BE2C (cell line): ENCODE measurements around the gene IDH3G.
"Not testable (repeated sequence)": the region's sequence is repeated elsewhere in the genome, so short reads cannot be mapped to it uniquely, and the experiment has no call there.

Experiments
- DNase-seq: peaks from one replicate; pipeline ENCODE4 v3.0.0-alpha.2; 2020
- H3K27me3 ChIP-seq: fragments of 250-450 bp; sonication (Bioruptor Pico); 2 replicates; pipeline ENCODE4 v1.5.1; 2020; ENCODE audit warnings: mild to moderate bottlenecking
- H3K36me3 ChIP-seq: fragments of 250-450 bp; sonication (Bioruptor Pico); 2 replicates; pipeline ENCODE4 v1.5.1; 2020; ENCODE audit warnings: mild to moderate bottlenecking
- H3K4me1 ChIP-seq: fragments of 250-450 bp; sonication (Bioruptor Pico); 2 replicates; pipeline ENCODE4 v1.5.1; 2020
- H3K4me3 ChIP-seq: 2 replicates; pipeline ENCODE4 v1.5.1; 2011; ENCODE audit warnings: low read depth, low read length
- H3K9me3 ChIP-seq: fragments of 250-450 bp; sonication (Bioruptor Pico); 2 replicates; pipeline ENCODE4 v1.5.1; 2020
- TF ChIP-seq, protein P1 (sequence below): IDR thresholded peaks from 2 replicates; pipeline ENCODE4 v1.5.1; 2012; ENCODE audit warnings: mild to moderate bottlenecking, low read depth, low read length

The IDH3G gene

GRCh38 chrX:153744210-153745066 is 49.7 kb downstream of the IDH3G start:
- no peaks in the 10 kb centered on the region for H3K9me3 ChIP-seq
- peak; percentile 61 for DNase-seq
- H3K4me3 ChIP-seq = peak overlapping the region; percentile 52
- H3K36me3 ChIP-seq = no peaks in the 10 kb centered on the region
- H3K27me3 ChIP-seq = no peaks in the 10 kb centered on the region
- H3K4me1 ChIP-seq = peaks cover 13% of the 10 kb centered on the region
- TF ChIP-seq, protein P1, sequence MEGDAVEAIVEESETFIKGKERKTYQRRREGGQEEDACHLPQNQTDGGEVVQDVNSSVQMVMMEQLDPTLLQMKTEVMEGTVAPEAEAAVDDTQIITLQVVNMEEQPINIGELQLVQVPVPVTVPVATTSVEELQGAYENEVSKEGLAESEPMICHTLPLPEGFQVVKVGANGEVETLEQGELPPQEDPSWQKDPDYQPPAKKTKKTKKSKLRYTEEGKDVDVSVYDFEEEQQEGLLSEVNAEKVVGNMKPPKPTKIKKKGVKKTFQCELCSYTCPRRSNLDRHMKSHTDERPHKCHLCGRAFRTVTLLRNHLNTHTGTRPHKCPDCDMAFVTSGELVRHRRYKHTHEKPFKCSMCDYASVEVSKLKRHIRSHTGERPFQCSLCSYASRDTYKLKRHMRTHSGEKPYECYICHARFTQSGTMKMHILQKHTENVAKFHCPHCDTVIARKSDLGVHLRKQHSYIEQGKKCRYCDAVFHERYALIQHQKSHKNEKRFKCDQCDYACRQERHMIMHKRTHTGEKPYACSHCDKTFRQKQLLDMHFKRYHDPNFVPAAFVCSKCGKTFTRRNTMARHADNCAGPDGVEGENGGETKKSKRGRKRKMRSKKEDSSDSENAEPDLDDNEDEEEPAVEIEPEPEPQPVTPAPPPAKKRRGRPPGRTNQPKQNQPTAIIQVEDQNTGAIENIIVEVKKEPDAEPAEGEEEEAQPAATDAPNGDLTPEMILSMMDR = peak; percentile 45

DNA sequence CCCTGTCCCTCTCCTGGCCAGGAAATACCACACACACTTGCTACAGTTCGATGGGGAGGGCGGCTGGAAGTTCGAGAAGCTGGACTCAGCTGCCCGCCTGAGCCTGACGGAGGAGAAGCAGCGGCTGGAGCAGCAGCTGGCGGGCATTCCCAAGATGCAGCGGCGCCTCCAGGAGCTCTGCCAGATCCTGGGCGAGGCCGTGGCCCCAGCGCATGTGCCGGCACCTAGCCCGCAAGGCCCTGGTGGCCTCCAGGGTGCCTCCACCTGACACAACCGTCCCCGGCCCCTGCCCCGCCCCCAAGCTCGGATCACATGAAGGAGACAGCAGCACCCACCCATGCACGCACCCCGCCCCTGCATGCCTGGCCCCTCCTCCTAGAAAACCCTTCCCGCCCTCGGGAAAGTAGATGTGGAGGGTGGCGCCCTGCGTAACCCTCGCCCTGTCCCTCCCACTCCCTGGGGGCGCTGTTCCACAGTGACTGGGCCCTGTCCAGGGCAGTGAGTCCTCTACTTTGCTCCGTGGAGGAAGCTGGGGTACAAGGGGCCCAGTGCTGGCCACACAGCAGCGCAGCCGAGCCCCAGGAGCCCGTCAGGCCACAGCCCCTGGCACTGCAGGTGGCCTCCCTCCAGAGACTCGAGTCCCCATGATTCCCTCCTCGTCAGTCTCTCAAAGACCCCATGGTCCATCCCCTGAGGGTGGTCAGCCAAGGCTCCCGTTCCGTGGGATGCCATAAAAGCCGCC is 50.5 kb downstream of the IDH3G start:
- H3K9me3 ChIP-seq, H3K27me3 ChIP-seq, H3K36me3 ChIP-seq: not testable (repeated sequence)
- peak overlapping the region; percentile 52 for H3K4me3 ChIP-seq
- TF ChIP-seq, protein P1 = peak; percentile 30; the same call in 1 of the 2 replicates
- peaks cover 13% of the 10 kb centered on the region for H3K4me1 ChIP-seq
- DNase-seq = peak; percentile 88

- H3K36me3 ChIP-seq, H3K9me3 ChIP-seq, H3K27me3 ChIP-seq, DNase-seq, H3K4me3 ChIP-seq: not testable (repeated sequence)
- H3K4me1 ChIP-seq = peaks cover 13% of the 10 kb centered on the region
Measured at GRCh38 chrX:153742796-153743467, 51.2 kb downstream of the IDH3G start.

- peaks cover 13% of the 10 kb centered on the region for H3K4me1 ChIP-seq
- not testable (repeated sequence) for H3K9me3 ChIP-seq, DNase-seq
Measured at GRCh38 chrX:153742111-153742510, 52.1 kb downstream of the IDH3G start.

DNA sequence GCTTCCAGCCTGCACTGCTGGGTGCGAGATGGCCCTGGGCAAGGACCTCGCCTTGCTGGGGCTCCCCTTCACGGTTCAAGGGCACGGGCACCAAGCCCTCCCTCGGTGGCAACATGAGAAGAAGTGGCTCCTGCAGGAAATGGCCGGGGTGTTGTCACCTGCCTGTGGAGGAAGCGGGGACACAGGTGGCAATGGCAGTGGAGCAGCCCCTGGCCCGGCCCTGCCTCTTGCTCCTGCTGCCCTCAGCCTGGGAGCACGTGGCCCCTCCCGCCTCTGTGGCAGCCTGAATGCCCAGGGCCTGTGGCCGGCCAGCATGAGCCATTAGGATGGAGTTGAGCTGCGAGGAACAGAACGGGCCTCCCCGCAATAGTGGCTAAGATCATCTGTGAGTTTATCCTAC is 52.7 kb downstream of the IDH3G start:
- no peak overlapping the region for H3K4me3 ChIP-seq
- no peaks in the 10 kb centered on the region for H3K27me3 ChIP-seq
- TF ChIP-seq, protein P1 = no peak
- peaks cover 19% of the 10 kb centered on the region for H3K4me1 ChIP-seq
- no peaks in the 10 kb centered on the region for H3K36me3 ChIP-seq
- H3K9me3 ChIP-seq = no peaks in the 10 kb centered on the region
- DNase-seq = no peak

More at GRCh38 chrX:153742111-153742510, 52.1 kb downstream of the IDH3G start:
- H3K27me3 ChIP-seq, H3K36me3 ChIP-seq, H3K4me3 ChIP-seq: not testable (repeated sequence)

DNA sequence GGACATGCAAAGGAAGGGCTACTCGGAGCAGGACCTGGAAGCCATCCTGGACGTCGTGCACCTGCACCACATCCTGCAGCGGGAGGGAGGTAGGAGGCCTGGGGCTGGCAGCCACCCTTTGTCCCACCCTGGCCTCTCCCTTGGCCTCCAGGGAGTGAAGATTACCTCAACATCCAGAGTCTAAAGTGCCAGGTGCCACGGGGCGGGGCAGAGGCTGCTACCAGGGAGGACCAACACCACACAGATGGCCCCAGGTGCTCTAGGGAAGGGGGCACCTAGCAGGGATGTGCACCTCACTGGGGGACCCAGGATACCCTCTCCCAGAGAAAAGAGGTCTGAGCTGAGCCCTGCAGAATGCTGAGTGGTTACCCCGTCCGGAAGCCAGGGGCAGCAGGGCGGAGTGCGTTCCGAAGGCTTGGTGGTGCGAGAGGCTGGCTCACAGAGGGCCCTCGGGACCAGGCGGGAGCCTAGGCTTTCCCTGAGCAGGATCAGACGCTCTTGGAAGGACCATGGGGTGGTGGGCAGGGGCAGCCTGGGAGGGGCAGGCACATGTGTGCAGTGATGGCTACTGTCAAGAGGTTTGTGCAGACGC is 53.4 kb downstream of the IDH3G start:
- Histone ChIP-seq H3K9me3 (no peaks in the 10 kb centered on the region), H3K4me1 (peaks cover 21% of the 10 kb centered on the region), H3K4me3 (no peak overlapping the region), H3K36me3 (no peaks in the 10 kb centered on the region), H3K27me3 (no peaks in the 10 kb centered on the region)
- no peak for DNase-seq
- TF ChIP-seq, protein P1 = no peak
